HG03103 (cell line): ENCODE results near the gene NIFK.

Experiments used
- ATAC-seq: cut with Tn5 transposase; IDR thresholded peaks from one replicate; pipeline ENCODE4 v1.9.1; 2021; ENCODE audit warnings: low read depth; ENCODE audit not compliant: unreplicated experiment

NIFK gene

DNA sequence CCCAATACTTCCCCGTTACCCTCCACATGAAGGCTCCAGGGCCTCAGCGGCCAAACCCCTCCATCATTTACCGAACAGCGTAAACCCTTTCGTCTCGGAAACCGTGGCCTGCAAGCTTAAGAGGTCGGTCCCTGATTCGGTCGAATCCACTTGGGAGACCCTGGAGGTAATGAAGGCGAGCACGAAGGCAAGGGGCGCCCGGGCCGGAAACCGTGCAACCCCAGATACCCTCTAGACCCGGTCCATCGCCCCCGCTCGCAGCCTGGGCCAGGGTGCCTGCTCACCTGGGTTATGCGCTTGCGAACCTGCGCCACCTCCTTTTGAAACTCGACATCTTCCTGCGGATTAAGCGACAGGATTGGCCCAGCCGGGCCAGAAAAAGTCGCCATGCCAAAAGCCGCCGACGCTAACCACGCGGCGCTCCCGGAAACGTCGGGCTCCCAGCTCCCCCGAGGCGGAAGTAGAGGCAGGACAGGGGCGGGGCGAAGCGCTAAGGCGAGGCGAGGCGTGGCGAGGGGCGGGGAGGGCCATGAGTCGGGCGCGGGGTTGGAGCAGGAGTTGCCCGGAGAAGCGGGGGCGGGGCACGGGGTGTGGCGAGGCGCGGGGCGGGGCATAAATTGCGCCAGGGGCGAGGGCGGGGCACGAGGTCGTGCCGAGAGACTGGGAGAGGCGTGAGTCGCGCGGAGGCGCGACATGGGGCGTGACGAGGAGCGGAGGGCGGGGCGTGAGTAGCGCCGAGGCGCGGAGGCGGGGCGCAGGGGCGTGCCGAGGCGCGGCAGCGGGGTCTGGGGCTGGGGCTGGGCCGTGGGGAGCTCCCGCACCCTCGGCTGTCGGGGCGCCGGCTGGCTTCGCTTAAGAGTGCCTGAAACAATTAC, at the start of gene NIFK:
NIFK (minus strand) TSS at position 414 of the 875 bp plus-strand sequence; CDS start at position 389, 25 bp downstream.
- ATAC-seq: peak; percentile 88

DNA sequence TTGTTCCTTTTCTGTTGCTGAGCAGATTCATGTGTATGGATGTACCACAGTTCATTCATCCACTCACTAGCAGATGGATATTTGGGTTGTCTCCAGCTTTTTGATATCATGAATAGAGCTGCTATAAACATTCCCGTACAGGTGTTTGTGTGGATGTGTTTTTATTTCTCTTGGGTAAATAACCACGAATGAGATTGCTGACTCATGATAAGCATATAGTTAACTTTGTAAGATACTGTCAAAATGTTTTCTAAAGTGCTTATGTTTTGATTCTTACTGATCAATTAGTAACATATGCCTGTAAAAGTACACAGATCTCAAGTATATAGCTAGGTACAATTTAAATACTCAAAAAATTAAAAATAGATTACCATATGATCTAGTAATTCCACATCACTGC, 46.5 kb upstream of the NIFK start:
- ATAC-seq: no peak

GRCh38 chr2:121778741-121779487, 42.2 kb upstream of the NIFK start:
- no peak for ATAC-seq

DNA sequence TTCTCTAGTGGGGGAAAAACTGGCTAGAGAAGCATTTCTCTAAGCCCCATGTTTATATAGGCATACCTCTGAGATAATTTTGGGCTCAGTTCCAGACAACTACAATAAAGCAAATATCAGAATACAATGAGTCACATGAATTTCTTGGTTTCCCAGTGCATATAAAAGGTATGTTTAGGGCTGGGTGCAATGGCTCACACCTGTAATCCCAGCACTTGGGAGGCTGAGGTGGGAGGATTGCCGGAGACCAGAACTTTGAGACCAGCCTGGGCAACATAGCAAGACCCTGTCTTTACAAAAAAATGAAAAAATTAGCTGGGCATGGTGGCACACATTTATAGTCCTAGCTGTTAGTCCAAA, 41.0 kb upstream of the NIFK start:
- no peak for ATAC-seq

DNA sequence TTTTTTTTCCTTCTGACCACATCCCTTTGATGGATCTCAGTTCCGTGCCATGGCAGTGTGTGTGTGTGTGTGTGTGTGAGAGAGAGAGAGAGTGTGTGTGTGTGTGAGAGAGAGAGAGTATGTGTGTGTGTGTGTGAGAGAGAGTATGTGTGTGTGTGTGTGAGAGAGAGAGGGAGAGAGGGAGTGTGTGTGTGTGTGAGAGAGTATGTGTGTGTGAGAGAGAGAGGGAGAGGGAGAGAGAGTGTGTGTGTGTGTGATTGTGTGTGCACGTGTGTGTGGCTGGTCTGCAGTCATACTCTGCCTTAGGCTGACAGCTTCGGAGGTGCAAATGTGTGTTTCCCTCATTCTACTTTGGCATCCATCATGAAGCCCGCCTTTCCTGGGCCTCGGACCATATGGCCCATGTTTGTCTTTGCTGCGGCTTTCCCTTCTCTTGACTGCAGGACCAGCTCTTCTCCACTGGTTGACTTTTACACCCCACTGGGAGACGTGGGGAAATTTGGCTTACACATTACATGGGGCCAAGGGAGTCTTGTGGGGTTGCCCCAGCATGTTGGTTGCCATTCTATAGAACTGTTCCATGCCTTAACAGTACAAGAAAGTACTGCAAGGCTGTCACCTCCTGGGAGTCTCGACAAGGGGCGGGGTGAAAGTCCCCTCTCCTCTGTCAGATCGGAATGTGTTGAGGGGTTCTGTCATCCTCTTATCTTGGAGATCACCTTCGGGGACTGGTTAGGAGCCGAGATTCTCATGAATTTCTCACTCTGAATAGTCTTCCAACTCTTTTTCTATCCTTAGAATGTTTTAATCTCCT, 40.4 kb upstream of the NIFK start:
- ATAC-seq: no peak

DNA sequence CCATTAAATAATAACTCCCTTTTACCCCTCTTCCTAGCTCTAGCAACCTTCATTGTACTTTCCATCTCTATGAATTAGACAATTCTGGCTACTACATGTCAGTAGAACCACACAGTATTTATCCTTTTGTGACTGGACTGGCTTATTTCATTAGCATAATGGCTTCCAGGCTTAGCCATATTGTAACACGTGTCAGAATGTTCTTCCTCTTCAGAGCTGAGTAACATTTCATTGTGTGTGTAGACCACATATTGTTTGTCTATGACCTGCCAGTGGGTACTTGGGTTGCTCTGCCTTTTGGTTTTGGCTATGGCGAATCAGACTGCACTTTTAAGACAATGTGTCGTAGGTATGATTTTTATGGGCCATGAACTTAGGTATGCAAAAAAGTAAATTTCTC, 39.7 kb upstream of the NIFK start:
- no peak for ATAC-seq

DNA sequence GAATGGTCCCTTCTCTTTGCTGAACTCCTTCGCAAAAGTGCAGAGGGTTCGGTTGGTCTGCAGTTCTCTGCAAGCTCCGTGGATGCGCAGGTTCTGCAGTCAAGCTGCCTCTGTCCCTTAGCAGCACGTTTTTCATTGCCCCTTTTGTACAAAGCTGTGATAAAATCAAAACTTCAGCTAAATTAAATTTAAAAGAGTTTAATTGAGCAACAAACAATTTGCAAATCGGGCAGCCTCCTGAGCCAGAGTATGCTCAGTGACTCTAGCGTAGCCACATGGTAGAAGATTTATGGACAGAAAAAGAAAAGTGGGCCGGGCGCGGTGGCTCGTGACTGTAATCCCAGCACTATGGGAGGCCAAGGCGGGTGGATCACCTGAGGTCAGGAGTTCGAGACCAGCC, 37.6 kb upstream of the NIFK start:
- no peak for ATAC-seq

- no peak for ATAC-seq
These were observed 35.5 kb upstream of the NIFK start for GRCh38 chr2:121771976-121772742.

DNA sequence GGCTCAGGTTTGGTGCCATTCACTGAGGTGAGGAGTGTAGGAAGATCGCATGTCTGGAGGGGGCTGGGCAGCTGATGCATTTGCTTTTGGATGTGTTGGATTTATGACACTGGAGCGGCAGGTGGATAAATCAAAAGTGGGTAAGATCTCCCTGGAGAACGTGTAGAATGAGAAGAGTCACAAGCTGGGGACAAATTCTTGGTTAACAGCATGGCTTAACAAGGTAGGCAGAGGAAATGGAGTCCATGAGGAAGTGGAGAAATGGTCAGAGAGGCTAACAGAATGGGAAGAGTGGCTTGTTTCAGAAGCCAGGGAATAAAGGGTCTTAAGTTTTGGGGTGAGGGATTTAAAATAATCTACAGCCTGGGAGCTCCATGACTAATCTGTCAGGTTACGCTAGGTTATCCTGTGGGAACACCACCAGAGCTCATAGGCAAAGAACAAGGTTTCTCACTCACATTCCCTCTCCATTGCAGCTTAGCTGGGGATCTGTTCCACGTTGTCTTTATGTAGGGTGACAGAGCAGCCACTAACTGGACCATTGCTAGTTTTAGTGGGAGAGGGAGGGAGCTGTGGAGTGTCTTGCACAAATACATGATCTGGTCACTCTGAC, 31.6 kb upstream of the NIFK start:
- no peak for ATAC-seq

DNA sequence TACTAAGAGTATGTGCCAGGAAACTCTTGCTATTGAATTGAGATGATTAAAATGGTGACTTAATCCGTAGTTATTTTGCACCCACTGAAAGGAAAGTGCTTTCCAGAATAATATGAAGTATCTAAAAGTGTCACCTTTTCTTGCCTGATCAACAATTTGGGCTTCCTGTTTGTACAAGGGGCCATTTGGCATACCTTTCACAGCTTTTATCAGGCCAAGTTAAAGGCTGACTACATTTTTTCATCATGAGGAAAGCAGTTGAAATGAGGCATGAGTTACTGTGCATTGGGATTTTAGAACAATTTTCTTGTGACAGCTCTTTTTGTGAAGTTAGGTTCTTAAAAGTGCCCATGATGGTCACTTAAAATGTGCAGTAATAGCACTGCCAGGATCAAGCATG, 29.9 kb upstream of the NIFK start:
- ATAC-seq: no peak

DNA sequence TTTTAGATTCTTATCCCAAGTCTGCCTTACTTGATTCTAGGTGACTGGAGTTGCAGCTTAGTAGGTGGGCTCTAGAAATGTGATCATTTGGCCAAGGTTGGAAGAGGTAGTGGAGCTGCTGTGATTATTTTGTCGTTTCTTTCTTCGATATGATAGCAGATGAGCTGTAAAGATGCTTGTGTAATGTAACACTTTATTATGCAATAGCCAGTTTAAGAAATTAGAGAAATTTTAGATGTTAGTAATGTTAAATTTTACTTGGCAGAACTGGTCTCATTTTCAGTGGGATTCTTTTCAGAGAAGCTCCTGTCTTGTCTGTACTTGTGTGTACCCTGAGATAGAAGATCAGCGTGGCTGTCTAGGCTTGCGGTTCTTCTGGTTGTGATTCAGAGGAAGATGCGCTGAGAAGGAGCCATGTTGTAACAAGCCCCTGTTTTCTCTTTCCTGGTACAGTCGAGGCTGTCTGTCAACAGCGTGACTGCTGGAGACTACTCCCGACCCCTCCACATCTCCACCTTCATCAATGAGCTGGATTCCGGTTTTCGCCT, 28.1 kb upstream of the NIFK start:
- ATAC-seq: no peak

DNA sequence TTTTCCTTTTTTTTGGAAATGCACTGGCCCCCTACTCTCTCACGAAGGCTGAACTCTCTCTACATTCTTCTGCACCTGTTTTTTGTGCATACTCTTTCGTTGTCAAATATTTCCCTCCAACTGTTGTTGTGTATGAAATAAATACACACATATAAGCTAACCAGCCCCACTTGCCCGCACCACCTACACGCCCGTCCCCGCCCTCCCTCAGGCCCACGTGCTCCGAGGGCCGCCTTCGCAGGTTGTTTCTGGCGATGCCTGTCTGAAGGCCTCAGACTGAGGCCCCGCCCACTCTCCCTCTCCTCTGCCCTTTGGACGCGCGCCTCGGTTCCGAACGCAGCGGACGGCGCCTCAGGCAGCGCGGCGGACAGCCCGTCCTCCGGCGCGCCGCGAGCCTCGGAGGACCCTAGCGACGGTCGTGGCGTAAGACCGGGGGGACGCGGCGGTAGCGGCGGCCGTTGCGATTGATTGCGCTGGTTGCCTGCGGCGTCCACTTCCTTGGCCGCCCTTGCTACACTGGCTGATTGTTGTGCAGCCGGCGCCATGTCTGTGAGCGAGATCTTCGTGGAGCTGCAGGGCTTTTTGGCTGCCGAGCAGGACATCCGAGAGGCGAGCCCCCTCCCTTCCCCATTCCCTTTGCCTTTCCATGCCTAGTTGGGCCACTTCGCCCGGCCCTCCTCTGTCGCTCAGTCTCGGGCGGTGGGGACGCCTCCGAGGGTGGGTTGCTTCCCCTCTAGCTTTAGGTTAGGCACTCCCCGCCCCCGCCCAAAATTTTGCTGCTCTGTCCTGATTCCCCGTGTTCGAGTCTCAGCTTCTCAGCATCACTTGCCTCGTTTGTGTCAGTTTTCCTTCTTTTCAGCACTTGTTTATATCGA, 18.8 kb upstream of the NIFK start, which contains the start of gene TSN:
TSN (plus strand) TSS at position 415 of the 875 bp plus-strand sequence; CDS start at position 544, 129 bp downstream.
- peak; percentile 100 for ATAC-seq

GRCh38 chr2:121754851-121755236, 18.2 kb upstream of the NIFK start:
- no peak for ATAC-seq

DNA sequence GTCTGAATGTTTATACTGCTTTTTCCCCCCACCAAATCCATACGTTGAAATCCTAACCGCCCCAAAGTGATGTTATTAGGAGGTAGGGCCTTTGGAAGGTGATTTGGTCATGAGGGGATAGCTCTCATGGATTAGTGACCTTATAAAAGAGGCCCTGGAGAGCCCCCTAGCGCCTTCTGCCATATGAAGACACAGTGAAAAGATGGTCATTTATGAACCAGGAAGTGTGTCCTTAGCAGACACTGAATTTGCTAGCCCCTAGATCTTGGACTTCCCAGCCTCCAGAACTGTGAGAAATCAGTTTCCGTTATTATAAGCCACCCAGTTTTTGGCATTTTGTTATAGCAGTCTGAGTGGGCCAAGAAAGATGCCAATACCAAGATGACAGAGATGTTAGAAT, 11.5 kb upstream of the NIFK start:
- no peak for ATAC-seq

- no peak for ATAC-seq
These were observed 9.4 kb upstream of the NIFK start for GRCh38 chr2:121746071-121746578.

DNA sequence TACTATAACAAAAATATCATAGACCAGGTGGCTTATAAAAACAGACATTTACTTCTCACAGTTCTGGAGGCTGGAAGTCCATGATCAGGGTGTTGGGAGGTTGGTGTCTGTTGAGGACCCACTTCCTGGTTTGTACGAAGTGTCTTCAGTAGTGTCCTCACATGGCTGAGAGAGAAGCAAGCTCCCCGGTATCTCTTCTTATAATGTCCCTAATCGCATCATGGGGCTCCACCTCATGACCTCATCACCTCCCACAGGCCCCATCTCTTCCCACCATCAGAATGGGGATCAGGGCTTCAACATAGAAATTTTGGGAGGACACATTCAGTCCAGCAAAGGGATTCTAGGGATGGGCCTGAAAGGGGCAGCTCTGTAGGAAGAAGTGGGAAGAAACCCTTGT, 4.8 kb upstream of the NIFK start:
- no peak for ATAC-seq

- ATAC-seq: no peak
These were observed 4.3 kb upstream of the NIFK start for GRCh38 chr2:121740973-121741372.

DNA sequence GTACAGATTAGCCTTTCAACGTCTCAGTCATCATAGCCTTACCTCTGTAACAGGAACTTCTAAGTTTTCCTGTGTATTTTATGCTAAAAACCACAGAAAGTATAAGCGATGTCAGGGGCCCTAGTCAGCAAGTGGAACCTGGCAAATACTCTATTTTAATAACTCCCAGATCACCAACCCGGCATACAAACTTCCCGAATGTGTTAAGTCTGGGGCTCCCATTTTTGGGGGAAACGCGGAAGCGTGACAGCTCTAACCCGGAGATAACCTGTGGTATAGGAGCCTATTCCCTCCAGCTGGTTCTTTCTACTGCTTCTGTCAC, 574 bp downstream of the NIFK start:
- no peak for ATAC-seq
